ENCODE data around the gene SP1.
"Not testable (repeated sequence)": the region's sequence is repeated elsewhere in the genome, so short reads cannot be mapped to it uniquely, and the experiment has no call there.

SP1 gene

GRCh38 chr12:53414756-53415417, 34.9 kb downstream of the SP1 start:
- no peaks in the 10 kb centered on the region for H3K27me3 ChIP-seq (ENCODE audit: control insufficient read depth, insufficient read depth, low read length)
- H3K4me3 ChIP-seq (ENCODE audit: low read depth, low read length), result no peak overlapping the region
- no peak overlapping the region for H3K9ac ChIP-seq (ENCODE audit: low read length)

GRCh38 chr12:53415752-53416389, 35.9 kb downstream of the SP1 start:
- not testable (repeated sequence) for H3K27me3 ChIP-seq (ENCODE audit: control insufficient read depth, insufficient read depth, low read length); H3K9me3 ChIP-seq (ENCODE audit: control insufficient read depth, insufficient read depth, low read depth, low read length); H3K27ac ChIP-seq (ENCODE audit: low read depth, low read length)
- Histone ChIP-seq H3K9ac (ENCODE audit: low read length) (peak overlapping the region; percentile 32), H3K36me3 (ENCODE audit: control insufficient read depth, insufficient read depth, low read length) (peaks cover 31% of the 10 kb centered on the region), H3K4me1 (ENCODE audit: control insufficient read depth, insufficient read depth, low read length) (peaks cover 14% of the 10 kb centered on the region), H3K4me3 (ENCODE audit: low read depth, low read length) (0 out of 2 replicates have a peak overlapping the region, but pooled peaks have one; percentile 9)

More at GRCh38 chr12:53414756-53415417, 34.9 kb downstream of the SP1 start:
- Histone ChIP-seq H3K9me3 (ENCODE audit: control insufficient read depth, insufficient read depth, low read depth, low read length) (no peaks in the 10 kb centered on the region), H3K36me3 (ENCODE audit: control insufficient read depth, insufficient read depth, low read length) (peaks cover 35% of the 10 kb centered on the region), H3K27ac (ENCODE audit: low read depth, low read length) (no peak overlapping the region), H3K4me1 (ENCODE audit: control insufficient read depth, insufficient read depth, low read length) (peaks cover 14% of the 10 kb centered on the region)

GRCh38 chr12:53417291-53417816, 37.4 kb downstream of the SP1 start:
- Histone ChIP-seq H3K36me3 (ENCODE audit: control insufficient read depth, insufficient read depth, low read length) (peaks cover 17% of the 10 kb centered on the region), H3K4me1 (ENCODE audit: control insufficient read depth, insufficient read depth, low read length) (peaks cover 17% of the 10 kb centered on the region)
- H3K9me3 ChIP-seq (ENCODE audit: control insufficient read depth, insufficient read depth, low read depth, low read length); H3K27me3 ChIP-seq (ENCODE audit: control insufficient read depth, insufficient read depth, low read length); H3K9ac ChIP-seq (ENCODE audit: low read length); H3K4me3 ChIP-seq (ENCODE audit: low read depth, low read length); H3K27ac ChIP-seq (ENCODE audit: low read depth, low read length): not testable (repeated sequence)

- Histone ChIP-seq H3K9me3 (ENCODE audit: control insufficient read depth, insufficient read depth, low read depth, low read length) (no peaks in the 10 kb centered on the region), H3K27ac (ENCODE audit: low read depth, low read length) (no peak overlapping the region), H3K27me3 (ENCODE audit: control insufficient read depth, insufficient read depth, low read length) (no peaks in the 10 kb centered on the region), H3K36me3 (ENCODE audit: control insufficient read depth, insufficient read depth, low read length) (peaks cover 9% of the 10 kb centered on the region), H3K4me3 (ENCODE audit: low read depth, low read length) (no peak overlapping the region), H3K9ac (ENCODE audit: low read length) (no peak overlapping the region), H3K4me1 (ENCODE audit: control insufficient read depth, insufficient read depth, low read length) (peaks cover 17% of the 10 kb centered on the region)
Observed at GRCh38 chr12:53418221-53418620, 38.2 kb downstream of the SP1 start.

GRCh38 chr12:53419756-53420155, 39.8 kb downstream of the SP1 start:
- Histone ChIP-seq H3K9ac (ENCODE audit: low read length) (no peak overlapping the region), H3K4me3 (ENCODE audit: low read depth, low read length) (no peak overlapping the region), H3K36me3 (ENCODE audit: control insufficient read depth, insufficient read depth, low read length) (no peaks in the 10 kb centered on the region), H3K9me3 (ENCODE audit: control insufficient read depth, insufficient read depth, low read depth, low read length) (no peaks in the 10 kb centered on the region), H3K4me1 (ENCODE audit: control insufficient read depth, insufficient read depth, low read length) (peaks cover 27% of the 10 kb centered on the region), H3K27me3 (ENCODE audit: control insufficient read depth, insufficient read depth, low read length) (no peaks in the 10 kb centered on the region), H3K27ac (ENCODE audit: low read depth, low read length) (no peak overlapping the region)

GRCh38 chr12:53422247-53422646, 42.3 kb downstream of the SP1 start:
- not testable (repeated sequence) for H3K9ac ChIP-seq (ENCODE audit: low read length); H3K27ac ChIP-seq (ENCODE audit: low read depth, low read length); H3K27me3 ChIP-seq (ENCODE audit: control insufficient read depth, insufficient read depth, low read length); H3K4me3 ChIP-seq (ENCODE audit: low read depth, low read length); H3K36me3 ChIP-seq (ENCODE audit: control insufficient read depth, insufficient read depth, low read length); H3K9me3 ChIP-seq (ENCODE audit: control insufficient read depth, insufficient read depth, low read depth, low read length)
- peaks cover 24% of the 10 kb centered on the region for H3K4me1 ChIP-seq (ENCODE audit: control insufficient read depth, insufficient read depth, low read length)

GRCh38 chr12:53423597-53423996, 43.6 kb downstream of the SP1 start, which contains the start of gene AMHR2:
Gene AMHR2 (plus strand): TSS chr12:53423855. CDS start chr12:53423935, 80 bp downstream.
- no peak within 1 kb of the TSS for H3K4me3 ChIP-seq (ENCODE audit: low read depth, low read length)
- no peak within 1 kb of the TSS for H3K27ac ChIP-seq (ENCODE audit: low read depth, low read length)
- no peaks in the 10 kb centered on the region for H3K27me3 ChIP-seq (ENCODE audit: control insufficient read depth, insufficient read depth, low read length)
- H3K9ac ChIP-seq (ENCODE audit: low read length), result no peak within 1 kb of the TSS
- no peaks in the 10 kb centered on the region for H3K36me3 ChIP-seq (ENCODE audit: control insufficient read depth, insufficient read depth, low read length)
- peaks cover 24% of the 10 kb centered on the region for H3K4me1 ChIP-seq (ENCODE audit: control insufficient read depth, insufficient read depth, low read length)
- no peaks in the 10 kb centered on the region for H3K9me3 ChIP-seq (ENCODE audit: control insufficient read depth, insufficient read depth, low read depth, low read length)

- H3K4me3 ChIP-seq (ENCODE audit: low read depth, low read length), result no peak overlapping the region
- H3K27me3 ChIP-seq (ENCODE audit: control insufficient read depth, insufficient read depth, low read length), result no peaks in the 10 kb centered on the region
- H3K27ac ChIP-seq (ENCODE audit: low read depth, low read length), result no peak overlapping the region
- no peaks in the 10 kb centered on the region for H3K9me3 ChIP-seq (ENCODE audit: control insufficient read depth, insufficient read depth, low read depth, low read length)
- peak overlapping the region; percentile 28 for H3K9ac ChIP-seq (ENCODE audit: low read length)
- no peaks in the 10 kb centered on the region for H3K36me3 ChIP-seq (ENCODE audit: control insufficient read depth, insufficient read depth, low read length)
- H3K4me1 ChIP-seq (ENCODE audit: control insufficient read depth, insufficient read depth, low read length), result peaks cover 24% of the 10 kb centered on the region
Observed at GRCh38 chr12:53424626-53425514, 44.9 kb downstream of the SP1 start.

GRCh38 chr12:53425515-53426150, 45.7 kb downstream of the SP1 start:
- Histone ChIP-seq H3K9ac (ENCODE audit: low read length) (peak overlapping the region; percentile 28), H3K36me3 (ENCODE audit: control insufficient read depth, insufficient read depth, low read length) (no peaks in the 10 kb centered on the region), H3K27me3 (ENCODE audit: control insufficient read depth, insufficient read depth, low read length) (no peaks in the 10 kb centered on the region), H3K27ac (ENCODE audit: low read depth, low read length) (no peak overlapping the region), H3K4me1 (ENCODE audit: control insufficient read depth, insufficient read depth, low read length) (peaks cover 24% of the 10 kb centered on the region), H3K9me3 (ENCODE audit: control insufficient read depth, insufficient read depth, low read depth, low read length) (no peaks in the 10 kb centered on the region), H3K4me3 (ENCODE audit: low read depth, low read length) (no peak overlapping the region)

GRCh38 chr12:53427905-53428594, 48.1 kb downstream of the SP1 start:
- Histone ChIP-seq H3K27ac (ENCODE audit: low read depth, low read length) (no peak overlapping the region), H3K27me3 (ENCODE audit: control insufficient read depth, insufficient read depth, low read length) (no peaks in the 10 kb centered on the region), H3K4me1 (ENCODE audit: control insufficient read depth, insufficient read depth, low read length) (peaks cover 20% of the 10 kb centered on the region; the same call in 1 of the 2 replicates), H3K9me3 (ENCODE audit: control insufficient read depth, insufficient read depth, low read depth, low read length) (no peaks in the 10 kb centered on the region), H3K9ac (ENCODE audit: low read length) (no peak overlapping the region), H3K36me3 (ENCODE audit: control insufficient read depth, insufficient read depth, low read length) (no peaks in the 10 kb centered on the region), H3K4me3 (ENCODE audit: low read depth, low read length) (no peak overlapping the region)

All from HUES6 (cell line).